IMR-90 (cell line): ENCODE data around the gene DNAJC27. TPM values are rescaled to one million over a fixed set of nuclear protein-coding genes. Genes with fewer than 3 reads are reported as not detected.

Experiments
- ATAC-seq: fragments of 200-7000 bp; cut with Tn5 transposase; 2 replicates; pipeline ENCODE4 v1.9.1; 2020; ENCODE audit warnings: low read depth, mild to moderate bottlenecking, moderate library complexity
- BruUV-seq: library from RNA; stranded (reverse); fragments of 400-500 nt; replicated peaks from 2 replicates; lab custom pipeline; 2021; lab: Mats Ljungman, UMichigan
- CTCF ChIA-PET: fragments of 300-600 bp; formaldehyde crosslinking; extraction: SDS; loops from one replicate; lab custom pipeline; 2021; ENCODE audit warnings: antibody characterized with exemption; lab: Yijun Ruan, JAX
- POLR2A ChIA-PET: fragments of 300-600 bp; sonication (Branson Sonifier 250); formaldehyde crosslinking; loops from one replicate; lab custom pipeline; 2022; ENCODE audit warnings: antibody characterized with exemption; ENCODE audit not compliant: unreplicated experiment; lab: Charles Lee
- DNase-seq: peaks from one replicate; pipeline ENCODE4 v3.0.0; 2013
- H2AFZ ChIP-seq: replicated peaks from 2 replicates; pipeline ENCODE3; 2013; ENCODE audit warnings: low read length, mild to moderate bottlenecking; ENCODE audit not compliant: poor library complexity
- H2AK5ac ChIP-seq: 2 replicates; pipeline ENCODE4 v1.6.1; 2013; ENCODE audit warnings: low read depth, low read length, inconsistent platforms
- H2AK9ac ChIP-seq: replicated peaks from 2 replicates; pipeline ENCODE3; 2013; ENCODE audit warnings: mild to moderate bottlenecking, low read depth, low read length, moderate library complexity; ENCODE audit not compliant: poor library complexity
- H2BK120ac ChIP-seq: 2 replicates; pipeline ENCODE4 v1.6.1; 2013; ENCODE audit warnings: low read depth, low read length, inconsistent platforms
- H2BK15ac ChIP-seq: 3 replicates; pipeline ENCODE4 v1.6.1; 2013; ENCODE audit warnings: low read depth, low read length, inconsistent platforms
- H2BK20ac ChIP-seq: 2 replicates; pipeline ENCODE4 v1.6.1; 2013; ENCODE audit warnings: low read depth, mild to moderate bottlenecking, inconsistent platforms, low read length, moderate library complexity
- H2BK5ac ChIP-seq: 2 replicates; pipeline ENCODE4 v1.6.1; 2013; ENCODE audit warnings: mild to moderate bottlenecking, low read depth, low read length, inconsistent platforms; ENCODE audit not compliant: poor library complexity, severe bottlenecking
- H3K14ac ChIP-seq: replicated peaks from 2 replicates; pipeline ENCODE4 v1.6.1; 2013; ENCODE audit warnings: low read depth, low read length, inconsistent platforms
- H3K18ac ChIP-seq: 2 replicates; pipeline ENCODE4 v1.6.1; 2013; ENCODE audit warnings: low read depth, low read length, control low read depth
- H3K23ac ChIP-seq: 2 replicates; pipeline ENCODE4 v1.6.1; 2013; ENCODE audit warnings: low read depth, low read length, inconsistent platforms
- H3K27ac ChIP-seq: 2 replicates; pipeline ENCODE4 v1.5.1; 2013; ENCODE audit warnings: mild to moderate bottlenecking, control low read depth, low read length; ENCODE audit not compliant: insufficient read depth
- H3K27me3 ChIP-seq: 2 replicates; pipeline ENCODE4 v1.6.1; 2013; ENCODE audit warnings: low read length; ENCODE audit not compliant: control insufficient read depth, insufficient read depth
- H3K36me3 ChIP-seq: 2 replicates; pipeline ENCODE4 v1.6.1; 2013; ENCODE audit warnings: low read length, mixed read lengths; ENCODE audit not compliant: control insufficient read depth, insufficient read depth
- H3K4ac ChIP-seq: 2 replicates; pipeline ENCODE4 v1.6.1; 2013; ENCODE audit warnings: low read depth, low read length, inconsistent platforms
- H3K4me1 ChIP-seq: 2 replicates; pipeline ENCODE4 v1.6.1; 2013; ENCODE audit warnings: low read length, mixed read lengths; ENCODE audit not compliant: control insufficient read depth, insufficient read depth
- H3K4me2 ChIP-seq: 2 replicates; pipeline ENCODE4 v1.6.1; 2013; ENCODE audit warnings: low read depth, mild to moderate bottlenecking, control low read depth, low read length, moderate library complexity
- H3K4me3 ChIP-seq: 2 replicates; pipeline ENCODE4 v1.5.1; 2013; ENCODE audit warnings: low read depth, mild to moderate bottlenecking, control low read depth, low read length, moderate library complexity; ENCODE audit not compliant: insufficient read depth
- H3K56ac ChIP-seq: 2 replicates; pipeline ENCODE4 v1.6.1; 2013; ENCODE audit warnings: low read length, inconsistent platforms; ENCODE audit not compliant: insufficient read depth; ENCODE audit errors: extremely low read depth
- H3K79me1 ChIP-seq, 2 experiments: 2 replicates each; pipeline ENCODE4 v1.6.1; 2013; ENCODE audit warnings: low read length in 2 of 2, inconsistent platforms in 1 of 2, low read depth in 1 of 2
- H3K9ac ChIP-seq: 2 replicates; pipeline ENCODE4 v1.6.1; 2013; ENCODE audit warnings: low read depth, low read length, control low read depth
- H3K9me1 ChIP-seq: 2 replicates; pipeline ENCODE4 v1.6.1; 2013; ENCODE audit warnings: low read length, inconsistent platforms; ENCODE audit not compliant: insufficient read depth
- H3K9me3 ChIP-seq: 2 replicates; pipeline ENCODE4 v1.6.1; 2013; ENCODE audit warnings: low read length; ENCODE audit not compliant: control insufficient read depth, insufficient read depth
- H4K20me1 ChIP-seq: 2 replicates; pipeline ENCODE4 v1.6.1; 2013; ENCODE audit warnings: low read length, inconsistent platforms; ENCODE audit not compliant: insufficient read depth
- H4K5ac ChIP-seq: 2 replicates; pipeline ENCODE4 v1.6.1; 2013; ENCODE audit warnings: mild to moderate bottlenecking, low read depth, low read length, control low read depth
- H4K8ac ChIP-seq, 2 experiments: 2 replicates each; pipeline ENCODE4 v1.6.1; 2013; ENCODE audit warnings: low read depth in 2 of 2, low read length in 2 of 2, control low read depth in 1 of 2, inconsistent platforms in 1 of 2
- H4K91ac ChIP-seq: 2 replicates; pipeline ENCODE4 v1.6.1; 2013; ENCODE audit warnings: low read depth, low read length, inconsistent platforms; ENCODE audit not compliant: insufficient read depth
- RAD21 ChIP-seq: IDR thresholded peaks from 2 replicates; pipeline ENCODE4 v1.6.1; 2012; ENCODE audit warnings: low read length, improper control_type of control experiment
- WGBS, 2 experiments: methylation state at CpG; one replicate each; pipeline versions ENCODE4 v1.1.5 to v1.1.7; 2013; ENCODE audit warnings: missing lambda C conversion rate in 2 of 2; ENCODE audit not compliant: insufficient read length in 1 of 2; ENCODE audit errors: extremely low coverage in 2 of 2; 5-methylcytosine and 5-hydroxymethylcytosine counted together
- dilution Hi-C: fragments of 300-500 bp; cut with HindIII; formaldehyde crosslinking; loops from one replicate; pipeline ENCODE4 v1.14.3; 2018; ENCODE audit warnings: low sequenced_read_pairs; ENCODE audit not compliant: unreplicated experiment
- in situ Hi-C: fragments of 300-500 bp; cut with MboI; formaldehyde crosslinking; loops from 3 replicates; pipeline ENCODE4 v1.14.3; 2019; ENCODE audit warnings: low sequenced_read_pairs, inconsistent platforms, mixed read lengths
- intact Hi-C: fragments of 100-400 bp; cut with micrococcal nuclease; formaldehyde crosslinking; loops from 2 replicates; pipeline ENCODE4 v1.10.0; 2022
- polyA plus RNA-seq, 3 experiments: library from polyadenylated mRNA; depleted of rRNA; stranded (reverse); fragments of >200 nt; gene quantifications; 2 replicates each; pipeline ENCODE4 v1.2.3, GENCODE V29; 2012; ENCODE audit warnings: low replicate concordance in 1 of 3
- total RNA-seq: library from RNA; depleted of rRNA; stranded (reverse); fragments of >200 nt; gene quantifications from 2 replicates; pipeline ENCODE4 v1.2.3, GENCODE V29; 2012
- TF ChIP-seq, protein P1 (sequence below): fragments of 150-350 bp; IDR thresholded peaks from 2 replicates; pipeline ENCODE4 v1.6.1; 2016; ENCODE audit warnings: low read depth, mild to moderate bottlenecking, low read length, moderate library complexity, borderline replicate concordance

The DNAJC27 gene
- total and polyA plus RNA-seq, 2 of the 4 experiments (the other 2 are of a cell fraction): 1.6 to 2.0 TPM

DNA sequence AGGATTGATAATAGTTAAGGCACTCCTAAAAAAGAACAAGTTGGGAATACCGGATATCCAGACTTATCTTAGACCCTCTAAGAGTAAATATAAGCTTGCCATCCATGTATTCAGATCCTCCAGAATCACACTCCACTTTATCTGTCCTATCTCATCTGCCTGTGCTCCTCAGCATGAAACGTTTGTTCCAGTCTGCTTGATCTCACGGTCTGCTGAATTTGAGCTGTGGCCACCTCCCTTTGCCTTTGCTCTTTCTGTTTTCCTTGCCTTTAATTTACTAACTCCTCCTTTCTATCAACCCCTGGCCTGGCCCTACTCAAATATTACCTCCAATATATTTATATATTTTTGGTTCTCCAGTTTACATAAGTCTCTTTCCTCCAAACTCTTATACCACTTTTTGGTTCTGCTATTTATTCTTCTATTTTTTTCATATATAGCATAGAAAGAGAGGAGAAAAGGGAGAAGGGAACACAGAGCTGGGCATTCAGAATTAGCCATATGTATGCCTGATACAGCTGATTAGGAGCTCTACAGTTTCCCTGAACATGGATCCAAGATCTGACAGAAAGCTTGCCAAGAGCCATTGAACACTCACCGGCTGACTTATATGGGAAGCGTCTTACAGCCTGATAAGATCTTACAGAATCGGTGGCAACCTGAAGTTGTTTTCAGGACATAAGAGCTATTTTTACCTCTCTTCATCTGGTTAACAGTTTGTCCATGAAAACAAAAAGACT lies 21.8 kb upstream of the DNAJC27 start:
- in situ Hi-C loops (no loop called here), dilution Hi-C loops (no loop called here), intact Hi-C loops (no loop called here)
- Histone ChIP-seq H2BK120ac (no peak overlapping the region), H3K27me3 (peaks cover 11% of the 10 kb centered on the region), H3K27ac (no peak overlapping the region), H3K9me1 (no peaks in the 10 kb centered on the region), H3K4ac (no peak overlapping the region), H2BK15ac (no peak overlapping the region), H3K4me1 (peaks cover 3% of the 10 kb centered on the region; the same call in 1 of the 2 replicates), H3K18ac (no peak overlapping the region), H3K9ac (no peak overlapping the region), H3K56ac (no peak overlapping the region), H2BK5ac (no peak overlapping the region), H3K4me2 (no peak overlapping the region), H4K91ac (no peak overlapping the region), H3K23ac (no peak overlapping the region), H3K4me3 (no peak overlapping the region), H3K36me3 (no peaks in the 10 kb centered on the region), H3K14ac (no peak overlapping the region), H4K8ac (no peak overlapping the region), H2AK9ac (no peak overlapping the region), H2AFZ (no peak overlapping the region), H4K5ac (no peak overlapping the region), H2BK20ac (no peak overlapping the region), H3K9me3 (no peaks in the 10 kb centered on the region), H3K79me1 (no peaks in the 10 kb centered on the region), H4K20me1 (no peaks in the 10 kb centered on the region), H2AK5ac (no peak overlapping the region)
- ATAC-seq (no peak), DNase-seq (peak; percentile 30)
- TF ChIP-seq, protein P1, sequence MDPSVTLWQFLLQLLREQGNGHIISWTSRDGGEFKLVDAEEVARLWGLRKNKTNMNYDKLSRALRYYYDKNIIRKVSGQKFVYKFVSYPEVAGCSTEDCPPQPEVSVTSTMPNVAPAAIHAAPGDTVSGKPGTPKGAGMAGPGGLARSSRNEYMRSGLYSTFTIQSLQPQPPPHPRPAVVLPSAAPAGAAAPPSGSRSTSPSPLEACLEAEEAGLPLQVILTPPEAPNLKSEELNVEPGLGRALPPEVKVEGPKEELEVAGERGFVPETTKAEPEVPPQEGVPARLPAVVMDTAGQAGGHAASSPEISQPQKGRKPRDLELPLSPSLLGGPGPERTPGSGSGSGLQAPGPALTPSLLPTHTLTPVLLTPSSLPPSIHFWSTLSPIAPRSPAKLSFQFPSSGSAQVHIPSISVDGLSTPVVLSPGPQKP: no peak
- no peak for TF ChIP-seq RAD21
- ChIA-PET POLR2A (no interaction called here), CTCF (interaction anchor here (0.7 to 2.7 kb wide), 2 partner anchors 18 to 166 kb away, joined by 3 to 9 read pairs; no protein-coding TSS in a partner anchor)
- no TSS peak for BruUV-seq
- 0% methylated on average over 1 of the region's 6 CpGs; no CpG with 5 or more reads in 1 of the 2 experiments for WGBS, 2 experiments
